Sigmoid colon (tissue), 7 donors: ENCODE results near the gene ADCY3. TPM values are rescaled to one million over a fixed set of nuclear protein-coding genes. Genes with fewer than 3 reads are reported as not detected.

Source experiments
- DNase-seq: peaks from one replicate; pipeline ENCODE4 v3.0.0-alpha.2; 2019
- H3K27ac ChIP-seq, 4 donors: fragments of 200-600 bp; sonication (generic); one replicate each; pipeline ENCODE4 v1.5.1; 2016 to 2019; ENCODE audit warnings: mild to moderate bottlenecking in 1 of 4
- H3K27me3 ChIP-seq, 3 donors: fragments of 200-600 bp; sonication (generic); one replicate each; pipeline ENCODE4 v1.5.1; 2019; ENCODE audit warnings: mild to moderate bottlenecking in 1 of 3
- H3K36me3 ChIP-seq, 4 donors: fragments of 200-600 bp; sonication (generic); one replicate each; pipeline ENCODE4 v1.5.1; 2016 to 2019
- H3K4me1 ChIP-seq, 4 donors: fragments of 200-600 bp; sonication (generic); one replicate each; pipeline ENCODE4 v1.5.1; 2017 to 2019
- H3K4me3 ChIP-seq, 4 donors: fragments of 200-600 bp; sonication (generic); one replicate each; pipeline ENCODE4 v1.5.1; 2017 to 2019; ENCODE audit warnings: mild to moderate bottlenecking in 2 of 4, moderate library complexity in 1 of 4
- H3K9me3 ChIP-seq, 4 donors: fragments of 200-600 bp in 3 of 4; sonication (generic) in 3 of 4; one replicate each; pipeline versions ENCODE4 v1.5.1 to v1.6.1; 2013 to 2019
- EP300 ChIP-seq, 4 donors: sonication (generic); formaldehyde crosslinking; IDR thresholded peaks; one replicate each; pipeline ENCODE4 v1.6.1; 2017; ENCODE audit warnings: antibody characterized with exemption in 4 of 4
- POLR2A ChIP-seq, 2 donors: fragments of 450-650 bp; IDR thresholded peaks; one replicate each; pipeline ENCODE4 v1.6.1; 2016; ENCODE audit warnings: antibody characterized with exemption in 2 of 2, mild to moderate bottlenecking in 2 of 2, moderate library complexity in 2 of 2
- POLR2AphosphoS5 ChIP-seq, 4 donors: sonication (generic); formaldehyde crosslinking; IDR thresholded peaks; one replicate each; pipeline ENCODE4 v1.6.1; 2017; ENCODE audit warnings: antibody characterized with exemption in 4 of 4
- WGBS, 2 donors: extraction: QIAGEN DNeasy Blood & Tissue Kit; methylation state at CpG; one replicate each; pipeline ENCODE4 v1.1.7; 2013; 5-methylcytosine and 5-hydroxymethylcytosine counted together
- intact Hi-C: fragments of 100-400 bp; cut with DNase I; formaldehyde crosslinking; loops from one replicate; pipeline ENCODE4 v1.15.1; 2023
- polyA plus RNA-seq, 3 donors: library from polyadenylated mRNA; stranded (reverse); fragments of 200-250 nt; gene quantifications; one replicate each; pipeline ENCODE4 v1.2.3, GENCODE V29; 2013
- total RNA-seq, 4 donors: library from RNA; depleted of rRNA; stranded (reverse); fragments of >200 nt; gene quantifications; one replicate each; pipeline ENCODE4 v1.1.0, GENCODE V29; 2016
- TF ChIP-seq, protein P1 (sequence below), 4 experiments: fragments of 450-650 bp in 3 of 4; fragments of 200-600 bp in 1 of 4; IDR thresholded peaks; one replicate each; pipeline ENCODE4 v1.5.1; 2016 to 2019; ENCODE audit warnings: antibody characterized with exemption in 4 of 4, mild to moderate bottlenecking in 3 of 4, moderate library complexity in 2 of 4
- donor health status: healthy with polysubstance abuse.
- donor health status: Bipolar disorder and iron deficiency.
- donor health status: healthy.

Gene ADCY3
- total and polyA plus RNA-seq, 7 donors = 3.5 to 43.8 (median 17.5) TPM

DNA sequence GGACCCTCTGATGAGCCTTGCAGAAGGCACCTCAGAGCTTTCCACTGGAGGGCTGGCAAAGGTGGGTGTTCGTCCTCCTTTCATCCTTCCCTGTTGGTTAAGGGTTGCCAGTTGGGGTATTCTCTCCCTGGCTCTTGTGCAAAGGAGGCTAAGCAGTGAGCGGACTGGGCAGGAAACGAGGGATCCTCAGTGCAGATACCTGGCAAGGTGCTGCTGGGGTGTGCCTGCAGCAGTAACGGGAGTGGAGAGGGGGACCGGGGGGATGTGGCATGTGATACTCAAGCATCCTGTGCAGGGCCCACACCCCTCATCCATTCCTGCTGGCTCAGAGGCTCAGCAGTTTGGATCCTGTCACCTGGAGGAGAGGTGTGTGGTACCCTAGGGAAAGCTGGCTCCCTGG lies 4.2 kb upstream of the ADCY3 start:
- peaks cover 0 to 23% (median 20%) of the 10 kb centered on the region in 4 donors for H3K4me1 ChIP-seq
- WGBS, 2 donors = 91 to 93% methylated on average over 5 of the region's 5 CpGs
- no peaks in the 10 kb centered on the region for H3K9me3 ChIP-seq
- TF ChIP-seq POLR2A (IDR thresholded peaks at IDR 0.05) = no peak
- TF ChIP-seq, protein P1, sequence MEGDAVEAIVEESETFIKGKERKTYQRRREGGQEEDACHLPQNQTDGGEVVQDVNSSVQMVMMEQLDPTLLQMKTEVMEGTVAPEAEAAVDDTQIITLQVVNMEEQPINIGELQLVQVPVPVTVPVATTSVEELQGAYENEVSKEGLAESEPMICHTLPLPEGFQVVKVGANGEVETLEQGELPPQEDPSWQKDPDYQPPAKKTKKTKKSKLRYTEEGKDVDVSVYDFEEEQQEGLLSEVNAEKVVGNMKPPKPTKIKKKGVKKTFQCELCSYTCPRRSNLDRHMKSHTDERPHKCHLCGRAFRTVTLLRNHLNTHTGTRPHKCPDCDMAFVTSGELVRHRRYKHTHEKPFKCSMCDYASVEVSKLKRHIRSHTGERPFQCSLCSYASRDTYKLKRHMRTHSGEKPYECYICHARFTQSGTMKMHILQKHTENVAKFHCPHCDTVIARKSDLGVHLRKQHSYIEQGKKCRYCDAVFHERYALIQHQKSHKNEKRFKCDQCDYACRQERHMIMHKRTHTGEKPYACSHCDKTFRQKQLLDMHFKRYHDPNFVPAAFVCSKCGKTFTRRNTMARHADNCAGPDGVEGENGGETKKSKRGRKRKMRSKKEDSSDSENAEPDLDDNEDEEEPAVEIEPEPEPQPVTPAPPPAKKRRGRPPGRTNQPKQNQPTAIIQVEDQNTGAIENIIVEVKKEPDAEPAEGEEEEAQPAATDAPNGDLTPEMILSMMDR (IDR thresholded peaks at IDR 0.05) = no peak
- TF ChIP-seq POLR2AphosphoS5 (IDR thresholded peaks at IDR 0.05) = no peak
- no peak for TF ChIP-seq EP300 (IDR thresholded peaks at IDR 0.05)
- H3K27me3 ChIP-seq = no peaks in the 10 kb centered on the region
- H3K36me3 ChIP-seq = no peaks in the 10 kb centered on the region
- H3K27ac ChIP-seq = no peak overlapping the region
- intact Hi-C loops = no loop called here
- H3K4me3 ChIP-seq = no peak overlapping the region
- DNase-seq = no peak

DNA sequence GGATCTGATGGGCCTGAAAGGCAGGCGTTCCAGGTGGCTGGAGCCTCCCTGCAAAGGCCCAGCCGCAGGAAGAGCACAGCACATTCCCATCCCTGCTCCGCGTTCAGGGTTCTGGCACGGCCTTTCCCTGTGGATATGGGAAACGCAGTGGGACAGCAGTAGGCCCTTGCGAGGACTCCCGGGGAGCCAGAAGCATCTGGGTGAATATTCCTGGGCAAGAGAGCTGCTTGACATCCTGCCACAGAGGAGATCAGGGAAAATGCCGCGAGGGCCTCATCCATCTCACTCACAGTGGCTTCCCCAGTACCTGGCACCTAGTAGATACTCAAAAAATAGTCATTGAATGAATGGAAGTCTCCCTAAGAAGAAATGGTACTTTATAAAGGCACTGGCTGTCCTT lies 3.1 kb upstream of the ADCY3 start:
- H3K4me1 ChIP-seq = peaks cover 0 to 31% (median 29%) of the 10 kb centered on the region in 4 donors
- no peaks in the 10 kb centered on the region for H3K9me3 ChIP-seq
- no peak for TF ChIP-seq EP300 (IDR thresholded peaks at IDR 0.05)
- TF ChIP-seq, protein P1 (IDR thresholded peaks at IDR 0.05) = no peak
- no peak for TF ChIP-seq POLR2A (IDR thresholded peaks at IDR 0.05)
- TF ChIP-seq POLR2AphosphoS5 (IDR thresholded peaks at IDR 0.05) = no peak
- no peak overlapping the region for H3K27ac ChIP-seq
- H3K36me3 ChIP-seq = no peaks in the 10 kb centered on the region
- intact Hi-C loops = no loop called here
- 96 to 97% methylated on average over 10 of the region's 10 CpGs for WGBS, 2 donors
- H3K27me3 ChIP-seq = no peaks in the 10 kb centered on the region
- DNase-seq = peak; percentile 48
- no peak overlapping the region for H3K4me3 ChIP-seq

DNA sequence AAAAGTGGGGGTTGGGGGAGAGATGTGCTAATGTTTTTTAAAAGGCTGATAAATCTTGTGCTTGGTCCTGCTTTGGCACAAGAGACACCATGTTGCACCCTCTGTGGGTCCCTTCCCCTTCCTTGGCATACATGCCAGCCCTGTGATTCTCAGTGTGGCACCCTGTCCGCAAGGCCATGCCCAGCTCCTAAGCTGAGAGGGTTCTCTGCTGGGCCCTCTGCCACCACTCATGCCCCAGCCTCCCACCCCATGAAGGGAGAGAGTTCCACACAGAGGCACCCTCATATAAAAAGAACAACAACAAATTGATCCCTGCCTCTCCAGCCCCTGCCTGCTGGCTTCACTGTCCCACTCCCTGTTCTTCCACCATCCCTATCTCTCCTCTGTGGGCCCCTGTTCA lies 2.5 kb upstream of the ADCY3 start:
- intact Hi-C loops = no loop called here
- Histone ChIP-seq H3K4me1 (peaks cover 0 to 35% (median 28%) of the 10 kb centered on the region in 4 donors), H3K27me3 (no peaks in the 10 kb centered on the region), H3K36me3 (no peaks in the 10 kb centered on the region), H3K27ac (no peak overlapping the region), H3K9me3 (no peaks in the 10 kb centered on the region), H3K4me3 (no peak overlapping the region)
- 97 to 98% methylated on average over 1 of the region's 1 CpG for WGBS, 2 donors
- TF ChIP-seq EP300 (IDR thresholded peaks at IDR 0.05) (no peak), POLR2AphosphoS5 (IDR thresholded peaks at IDR 0.05) (no peak), POLR2A (IDR thresholded peaks at IDR 0.05) (no peak)
- TF ChIP-seq, protein P1 (IDR thresholded peaks at IDR 0.05) = no peak
- DNase-seq = no peak

DNA sequence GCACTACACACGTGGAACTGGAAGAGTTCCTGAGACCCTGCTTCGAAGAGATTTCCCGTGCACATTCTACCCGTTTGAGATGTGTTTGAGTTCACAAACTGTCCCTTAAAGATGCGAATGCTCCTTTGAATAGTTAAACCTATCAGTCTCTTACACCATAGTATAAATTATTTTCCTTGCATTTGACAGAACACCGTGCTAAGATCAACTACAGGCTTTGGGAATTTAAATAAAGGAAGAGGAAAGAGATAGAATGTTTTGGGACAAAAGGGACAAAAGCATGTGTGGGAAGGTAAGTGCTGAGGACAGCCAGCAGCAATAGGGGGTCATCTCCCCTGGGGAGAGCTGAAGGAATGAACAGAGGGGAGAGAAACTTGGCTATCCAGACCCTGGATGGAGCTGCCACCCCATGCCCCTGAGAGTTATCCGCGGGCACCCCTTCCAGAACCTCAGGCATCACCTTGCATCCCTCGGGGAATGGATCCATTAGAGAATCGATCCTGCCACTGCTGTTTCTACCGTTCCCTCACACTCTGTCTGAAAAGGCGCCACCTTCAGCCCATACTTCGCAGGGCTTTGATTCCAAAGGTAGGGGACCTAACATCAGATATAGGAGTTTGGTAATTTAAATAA lies 888 bp upstream of the ADCY3 start:
- TF ChIP-seq EP300 (IDR thresholded peaks at IDR 0.05) = no peak
- TF ChIP-seq, protein P1 (IDR thresholded peaks at IDR 0.05) = no peak
- TF ChIP-seq POLR2AphosphoS5 (IDR thresholded peaks at IDR 0.05) = no peak
- TF ChIP-seq POLR2A (IDR thresholded peaks at IDR 0.05) = no peak
- intact Hi-C loops = loop anchor here (2.0 kb wide), 1 partner anchor 50 kb away; the partner anchor contains the start of gene DNAJC27
- 16 to 32% methylated on average over 13 of the region's 13 CpGs for WGBS, 2 donors
- H3K36me3 ChIP-seq = no peaks in the 10 kb centered on the region
- H3K27me3 ChIP-seq = no peaks in the 10 kb centered on the region
- H3K4me3 ChIP-seq = peak overlapping the region; percentile 38 to 75 (median 69)
- DNase-seq = no peak
- H3K4me1 ChIP-seq = peaks cover 0 to 27% (median 17%) of the 10 kb centered on the region in 4 donors
- no peaks in the 10 kb centered on the region for H3K9me3 ChIP-seq
- H3K27ac ChIP-seq = peak overlapping the region; percentile 65 to 72 (median 68)
